ENCODE results near the gene CACNA1C. TPM values are rescaled to one million over a fixed set of nuclear protein-coding genes. Genes with fewer than 3 reads are reported as not detected.

The CACNA1C gene
- total and polyA plus RNA-seq, 2 donors from 2014 or later, result 1.6 to 17.4 TPM

- H3K27me3 ChIP-seq (ENCODE audit: control insufficient read depth, insufficient read depth, low read length), result no peaks in the 10 kb centered on the region
- TF ChIP-seq CTCF (IDR thresholded peaks at IDR 0.05; ENCODE audit: borderline replicate concordance, extremely low read depth, insufficient read depth), result no peak
- H3K9ac ChIP-seq (ENCODE audit: low read length in 3 of 3), result no peak overlapping the region
- no peaks in the 10 kb centered on the region for H3K36me3 ChIP-seq (ENCODE audit: control insufficient read depth in 2 of 3, insufficient read depth in 3 of 3, low read length in 3 of 3)
- FAIRE-seq (no peak), DNase-seq (no peak)
- intact Hi-C loops (cut with DNase I), result no loop called here
- no peaks in the 10 kb centered on the region for H3K9me3 ChIP-seq (ENCODE audit: control insufficient read depth in 2 of 3, insufficient read depth in 1 of 3, low read length in 3 of 3)
- H3K4me1 ChIP-seq (ENCODE audit: control insufficient read depth in 2 of 3, insufficient read depth in 2 of 3, low read depth in 1 of 3, low read length in 3 of 3), result peaks cover 0 to 2% (median 0%) of the 10 kb centered on the region in 3 donors
- no peak overlapping the region for H3K4me3 ChIP-seq (ENCODE audit: low read length in 3 of 3)
- no peak overlapping the region for H3K27ac ChIP-seq (ENCODE audit: low read depth in 2 of 2, low read length in 2 of 2)
Observed at GRCh38 chr12:2114071-2114470, 61.3 kb downstream of the CACNA1C start.

GRCh38 chr12:2115101-2115845, 62.5 kb downstream of the CACNA1C start:
- Histone ChIP-seq H3K27ac (ENCODE audit: low read depth in 2 of 2, low read length in 2 of 2) (no peak overlapping the region), H3K4me1 (ENCODE audit: control insufficient read depth in 2 of 3, insufficient read depth in 2 of 3, low read depth in 1 of 3, low read length in 3 of 3) (peaks cover 0 to 2% (median 0%) of the 10 kb centered on the region in 3 donors), H3K9me3 (ENCODE audit: control insufficient read depth in 2 of 3, insufficient read depth in 1 of 3, low read length in 3 of 3) (no peaks in the 10 kb centered on the region), H3K9ac (ENCODE audit: low read length in 3 of 3) (no peak overlapping the region), H3K4me3 (ENCODE audit: low read length in 3 of 3) (no peak overlapping the region), H3K27me3 (ENCODE audit: control insufficient read depth, insufficient read depth, low read length) (no peaks in the 10 kb centered on the region), H3K36me3 (ENCODE audit: control insufficient read depth in 2 of 3, insufficient read depth in 3 of 3, low read length in 3 of 3) (no peaks in the 10 kb centered on the region)
- DNase-seq (no peak), FAIRE-seq (no peak)
- no peak for TF ChIP-seq CTCF (IDR thresholded peaks at IDR 0.05; ENCODE audit: borderline replicate concordance, extremely low read depth, insufficient read depth)
- intact Hi-C loops (cut with DNase I), result no loop called here

- no peaks in the 10 kb centered on the region for H3K9me3 ChIP-seq (ENCODE audit: control insufficient read depth in 2 of 3, insufficient read depth in 1 of 3, low read length in 3 of 3)
- H3K27ac ChIP-seq (ENCODE audit: low read depth in 2 of 2, low read length in 2 of 2), result no peak overlapping the region
- no peaks in the 10 kb centered on the region for H3K36me3 ChIP-seq (ENCODE audit: control insufficient read depth in 2 of 3, insufficient read depth in 3 of 3, low read length in 3 of 3)
- FAIRE-seq, result no peak
- TF ChIP-seq CTCF (IDR thresholded peaks at IDR 0.05; ENCODE audit: borderline replicate concordance, extremely low read depth, insufficient read depth), result no peak
- no peak overlapping the region for H3K4me3 ChIP-seq (ENCODE audit: low read length in 3 of 3)
- DNase-seq, result no peak
- H3K9ac ChIP-seq (ENCODE audit: low read length in 3 of 3), result no peak overlapping the region
- H3K27me3 ChIP-seq (ENCODE audit: control insufficient read depth, insufficient read depth, low read length), result no peaks in the 10 kb centered on the region
- intact Hi-C loops (cut with DNase I), result no loop called here
- H3K4me1 ChIP-seq (ENCODE audit: control insufficient read depth in 2 of 3, insufficient read depth in 2 of 3, low read depth in 1 of 3, low read length in 3 of 3), result peaks cover 0 to 2% (median 0%) of the 10 kb centered on the region in 3 donors
Observed at GRCh38 chr12:2117541-2117940, 64.8 kb downstream of the CACNA1C start.
